GM18517 (cell line): ENCODE data around the gene SCN4B.

Experiments used
- ATAC-seq: cut with Tn5 transposase; IDR thresholded peaks from one replicate; pipeline ENCODE4 v1.9.1; 2021; ENCODE audit warnings: mild to moderate bottlenecking, moderate library complexity; ENCODE audit not compliant: unreplicated experiment

The SCN4B gene

GRCh38 chr11:118105657-118106305, 46.8 kb downstream of the SCN4B start:
- ATAC-seq, result no peak

- no peak for ATAC-seq
Measured at GRCh38 chr11:118104491-118104890, 48.1 kb downstream of the SCN4B start.

GRCh38 chr11:118102721-118103261, 49.8 kb downstream of the SCN4B start:
- ATAC-seq, result no peak

- no peak for ATAC-seq
Measured at GRCh38 chr11:118100691-118101232, 51.9 kb downstream of the SCN4B start.

GRCh38 chr11:118099838-118100556, 52.6 kb downstream of the SCN4B start:
- ATAC-seq, result no peak

GRCh38 chr11:118098996-118099837, 53.4 kb downstream of the SCN4B start:
- no peak for ATAC-seq

GRCh38 chr11:118095967-118096367, 56.7 kb downstream of the SCN4B start:
- no peak for ATAC-seq

GRCh38 chr11:118095493-118095892, 57.1 kb downstream of the SCN4B start:
- no peak for ATAC-seq

- no peak for ATAC-seq
Measured at GRCh38 chr11:118092907-118093571, 59.6 kb downstream of the SCN4B start.

GRCh38 chr11:118091690-118092089, 60.9 kb downstream of the SCN4B start:
- no peak for ATAC-seq

- ATAC-seq, result no peak
Measured at GRCh38 chr11:118090545-118091162, 62.0 kb downstream of the SCN4B start.

GRCh38 chr11:118088531-118088930, 64.1 kb downstream of the SCN4B start:
- no peak for ATAC-seq

- no peak for ATAC-seq
Measured at GRCh38 chr11:118087931-118088330, 64.7 kb downstream of the SCN4B start.

GRCh38 chr11:118086913-118087768, 65.5 kb downstream of the SCN4B start, which contains the start of gene SMIM35:
TSS of gene SMIM35 (minus strand) at chr11:118086963. CDS start at chr11:118086757, 206 bp downstream.
- ATAC-seq, result no peak

GRCh38 chr11:118084656-118085055, 68.0 kb downstream of the SCN4B start:
- ATAC-seq, result no peak

- ATAC-seq, result no peak
Measured at GRCh38 chr11:118084247-118084646, 68.4 kb downstream of the SCN4B start.
